Spinal cord (tissue), 10 donors: ENCODE measurements around the gene DLG2. TPM values are rescaled to one million over a fixed set of nuclear protein-coding genes. Genes with fewer than 3 reads are reported as not detected.

ENCODE experiments used
- DNase-seq, 6 donors: peaks; one replicate each; pipeline versions ENCODE4 v3.0.0 to v3.0.0-alpha.2; 2013 to 2015; ENCODE audit warnings: low spot score in 6 of 6, low read depth in 4 of 6
- H3K27ac ChIP-seq: one replicate; pipeline ENCODE4 v1.5.1; 2013; ENCODE audit warnings: low read depth, low read length, control low read depth
- H3K27me3 ChIP-seq: one replicate; pipeline ENCODE4 v1.6.1; 2013; ENCODE audit warnings: low read length; ENCODE audit not compliant: control insufficient read depth, insufficient read depth
- H3K36me3 ChIP-seq: one replicate; pipeline ENCODE4 v1.6.1; 2013; ENCODE audit warnings: low read length; ENCODE audit not compliant: control insufficient read depth, insufficient read depth
- H3K4me1 ChIP-seq: one replicate; pipeline ENCODE4 v1.6.1; 2013; ENCODE audit warnings: low read length; ENCODE audit not compliant: control insufficient read depth, insufficient read depth
- H3K4me3 ChIP-seq: one replicate; pipeline ENCODE4 v1.5.1; 2013; ENCODE audit warnings: low read depth, low read length, control low read depth
- H3K9me3 ChIP-seq: one replicate; pipeline ENCODE4 v1.6.1; 2013; ENCODE audit warnings: low read length; ENCODE audit not compliant: control insufficient read depth, insufficient read depth
- WGBS: methylation state at CpG from one replicate; pipeline ENCODE4 v1.1.5; 2013; ENCODE audit warnings: missing lambda C conversion rate; ENCODE audit not compliant: insufficient coverage; 5-methylcytosine and 5-hydroxymethylcytosine counted together
- polyA plus RNA-seq, 2 donors: library from polyadenylated mRNA; unstranded; fragments of 120-200 nt; gene quantifications; one replicate each; pipeline ENCODE4 v1.2.1, GENCODE V29; 2013; ENCODE audit not compliant: insufficient read length in 2 of 2
- total RNA-seq, 2 donors: library from RNA; depleted of rRNA in 1 of 2; stranded (reverse); fragments of 120-200 nt in 1 of 2; fragments of >200 nt in 1 of 2; gene quantifications; one replicate each; pipeline versions ENCODE4 v1.2.3 to v1.2.4, GENCODE V29; 2013 to 2014
- donor health status: healthy.

Gene DLG2
- total and polyA plus RNA-seq, 4 donors: 37.7 to 111 (median 49.0) TPM

GRCh38 chr11:84035645-84036044 lies 1591.5 kb downstream of the DLG2 start:
- WGBS: 92% methylated on average over 1 of the region's 2 CpGs
- H3K36me3 ChIP-seq: no peaks in the 10 kb centered on the region

DNA sequence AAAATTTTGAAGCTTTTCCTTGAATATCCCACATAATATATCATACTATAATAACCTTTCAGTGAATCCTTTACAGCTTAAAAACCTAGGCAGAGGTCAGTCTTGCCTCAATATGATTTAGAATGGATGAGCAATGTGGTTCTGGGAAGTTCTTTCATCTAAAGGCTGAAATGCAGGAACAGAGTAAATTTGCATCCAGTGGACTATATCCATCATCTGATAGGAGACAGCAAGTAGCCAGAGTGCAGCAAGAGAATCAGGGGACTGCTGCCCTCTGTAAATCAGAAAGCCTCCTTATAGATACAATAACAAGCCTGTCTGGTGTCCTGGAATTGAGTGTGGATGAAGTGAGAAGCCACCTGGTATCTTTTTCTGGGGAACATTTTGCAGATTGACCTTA lies 1592.7 kb downstream of the DLG2 start:
- H3K27ac ChIP-seq: no peak overlapping the region
- H3K27me3 ChIP-seq: no peaks in the 10 kb centered on the region

More at GRCh38 chr11:84035645-84036044, 1591.5 kb downstream of the DLG2 start:
- no peaks in the 10 kb centered on the region for H3K4me1 ChIP-seq
- H3K9me3 ChIP-seq: no peaks in the 10 kb centered on the region
- no peak overlapping the region for H3K4me3 ChIP-seq
- H3K27me3 ChIP-seq: no peaks in the 10 kb centered on the region
- no peak overlapping the region for H3K27ac ChIP-seq
- no peak for DNase-seq

DNA sequence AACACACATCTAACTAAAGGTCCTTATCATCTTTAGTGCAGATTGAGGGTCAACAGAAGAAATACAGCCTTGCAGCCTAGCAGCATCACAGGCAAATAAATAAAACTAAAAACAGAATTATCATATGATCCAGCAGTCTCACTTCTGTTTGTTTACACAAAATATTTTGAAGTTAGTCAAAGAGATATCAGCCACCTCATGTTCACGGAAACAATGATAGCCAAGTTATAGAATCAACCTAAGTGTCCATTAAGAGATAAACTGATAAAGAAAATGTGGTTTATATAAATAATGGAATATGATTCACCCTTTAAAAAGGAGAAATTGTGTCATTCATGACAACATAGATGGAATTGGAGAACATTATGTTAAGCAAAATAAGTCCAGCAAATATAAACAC lies 1602.9 kb downstream of the DLG2 start:
- WGBS: no CpG with 5 or more reads among the region's 1 CpG
- H3K27ac ChIP-seq: no peak overlapping the region

More for the DNA sequence above, 1592.7 kb downstream of the DLG2 start:
- Histone ChIP-seq H3K4me1 (no peaks in the 10 kb centered on the region), H3K36me3 (no peaks in the 10 kb centered on the region), H3K9me3 (no peaks in the 10 kb centered on the region), H3K4me3 (no peak overlapping the region)
- no peak for DNase-seq

DNA sequence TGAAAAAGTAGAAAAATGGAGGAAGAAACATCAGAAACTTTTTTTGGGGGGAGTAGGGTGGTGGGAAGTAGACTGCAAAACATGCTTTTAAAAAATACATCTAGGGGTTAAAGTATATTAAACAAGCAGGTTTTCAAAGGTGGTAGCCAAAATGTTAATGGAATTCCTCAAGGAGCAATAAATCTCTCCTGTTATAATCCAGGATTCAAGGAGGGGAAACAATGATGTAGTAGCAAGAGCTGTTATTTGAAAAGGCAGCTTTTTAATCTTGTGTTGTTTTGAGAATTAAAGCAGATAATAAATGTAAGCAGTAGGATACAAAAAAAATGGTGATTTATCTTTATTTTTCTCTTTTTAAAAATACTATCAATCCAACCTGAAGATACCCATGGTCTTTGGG lies 1604.4 kb downstream of the DLG2 start:
- peaks cover 5% of the 10 kb centered on the region for H3K4me1 ChIP-seq
- H3K4me3 ChIP-seq: no peak overlapping the region
- H3K36me3 ChIP-seq: no peaks in the 10 kb centered on the region
- H3K27ac ChIP-seq: peak overlapping the region; percentile 17
- H3K27me3 ChIP-seq: no peaks in the 10 kb centered on the region
- peak in 2 of 6 donors; percentile 13 to 16 for DNase-seq
- H3K9me3 ChIP-seq: no peaks in the 10 kb centered on the region

More for the DNA sequence above, 1602.9 kb downstream of the DLG2 start:
- Histone ChIP-seq H3K27me3 (no peaks in the 10 kb centered on the region), H3K4me1 (peaks cover 5% of the 10 kb centered on the region), H3K9me3 (no peaks in the 10 kb centered on the region), H3K4me3 (no peak overlapping the region), H3K36me3 (no peaks in the 10 kb centered on the region)
- DNase-seq: no peak

DNA sequence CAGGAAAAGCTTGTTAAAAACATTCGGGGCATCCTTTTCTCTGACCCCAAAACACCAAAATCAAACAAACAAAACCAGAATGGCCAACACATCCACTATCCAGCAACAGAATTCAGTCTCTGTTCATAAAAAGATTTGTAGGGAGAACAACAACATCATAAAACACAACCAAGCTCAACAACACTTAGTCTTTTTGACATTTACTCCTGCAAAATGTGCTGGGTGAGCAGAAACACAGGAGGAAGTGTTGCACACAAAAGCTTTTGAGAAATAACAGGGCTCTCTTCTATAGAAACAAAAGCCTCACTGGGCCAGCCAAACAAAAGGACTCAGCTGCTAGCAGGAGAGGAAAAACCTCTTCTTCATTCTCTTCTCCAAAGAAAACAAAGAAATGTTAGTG lies 1604.9 kb downstream of the DLG2 start:
- peaks cover 5% of the 10 kb centered on the region for H3K4me1 ChIP-seq
- no peaks in the 10 kb centered on the region for H3K27me3 ChIP-seq
- H3K4me3 ChIP-seq: no peak overlapping the region
- H3K27ac ChIP-seq: peak overlapping the region; percentile 17
- H3K36me3 ChIP-seq: no peaks in the 10 kb centered on the region
- no peaks in the 10 kb centered on the region for H3K9me3 ChIP-seq
- peak in 3 of 6 donors; percentile 20 to 72 (median 70) for DNase-seq
- WGBS: 14% methylated on average over 1 of the region's 1 CpG

DNA sequence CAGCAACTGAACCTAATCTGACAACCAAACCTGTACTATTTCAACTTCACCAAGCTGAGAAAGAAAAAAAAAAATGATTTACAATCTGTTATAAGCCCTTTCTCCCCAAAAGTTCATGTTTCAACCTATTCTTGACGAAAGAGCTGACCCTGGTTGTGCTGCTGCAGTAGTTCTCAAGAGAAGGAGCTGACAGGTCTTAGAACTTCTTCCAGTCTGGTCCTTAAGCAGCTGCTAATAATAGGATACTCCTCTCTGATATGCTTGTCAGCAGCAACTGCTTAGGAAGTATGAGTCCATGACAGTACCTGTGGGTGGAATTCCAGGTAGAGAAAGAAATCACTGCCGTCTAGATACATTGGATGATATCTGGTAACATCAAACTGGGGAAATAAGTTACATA lies 1605.9 kb downstream of the DLG2 start:
- Histone ChIP-seq H3K9me3 (no peaks in the 10 kb centered on the region), H3K36me3 (no peaks in the 10 kb centered on the region), H3K4me3 (no peak overlapping the region), H3K27me3 (no peaks in the 10 kb centered on the region), H3K4me1 (peaks cover 5% of the 10 kb centered on the region), H3K27ac (no peak overlapping the region)
- 100% methylated on average over 1 of the region's 2 CpGs for WGBS
- peak in 1 of 6 donors; percentile 6 for DNase-seq

DNA sequence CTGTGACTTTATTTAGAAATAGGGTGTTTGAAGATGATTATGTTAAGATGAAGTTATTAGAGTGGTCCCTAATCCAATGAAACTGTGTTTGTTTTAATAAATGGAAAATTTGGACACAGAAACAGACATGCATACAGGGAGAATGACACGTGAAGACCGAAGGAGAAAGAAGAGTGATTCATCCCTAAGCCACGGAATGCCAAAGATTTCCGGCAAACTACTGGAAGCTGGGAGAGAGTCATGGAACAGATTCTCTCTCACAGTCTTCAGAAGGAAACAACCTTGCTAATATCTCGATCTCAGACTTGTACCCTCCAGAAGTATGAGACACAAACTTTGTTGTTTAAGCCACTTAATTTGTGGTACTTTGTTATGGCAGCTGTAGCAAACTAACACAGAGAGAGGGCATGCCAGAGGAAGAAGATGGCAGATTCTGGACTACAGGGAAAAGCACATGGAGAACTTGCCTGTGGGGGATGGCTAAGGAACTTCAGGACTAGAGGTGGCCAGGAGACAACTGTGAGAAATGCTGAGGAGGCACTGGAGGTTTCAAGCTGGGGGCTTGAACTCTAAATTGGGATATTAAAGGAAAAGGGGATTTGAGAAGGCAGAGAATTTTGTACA lies 1607.5 kb downstream of the DLG2 start:
- no peak for DNase-seq
- H3K4me1 ChIP-seq: peaks cover 5% of the 10 kb centered on the region
- no peaks in the 10 kb centered on the region for H3K36me3 ChIP-seq
- H3K27ac ChIP-seq: no peak overlapping the region
- H3K27me3 ChIP-seq: no peaks in the 10 kb centered on the region
- H3K9me3 ChIP-seq: no peaks in the 10 kb centered on the region
- WGBS: 94% methylated on average over 3 of the region's 5 CpGs
- H3K4me3 ChIP-seq: no peak overlapping the region

- no peak overlapping the region for H3K27ac ChIP-seq
Observed at GRCh38 chr11:84014539-84014938, 1612.6 kb downstream of the DLG2 start.

DNA sequence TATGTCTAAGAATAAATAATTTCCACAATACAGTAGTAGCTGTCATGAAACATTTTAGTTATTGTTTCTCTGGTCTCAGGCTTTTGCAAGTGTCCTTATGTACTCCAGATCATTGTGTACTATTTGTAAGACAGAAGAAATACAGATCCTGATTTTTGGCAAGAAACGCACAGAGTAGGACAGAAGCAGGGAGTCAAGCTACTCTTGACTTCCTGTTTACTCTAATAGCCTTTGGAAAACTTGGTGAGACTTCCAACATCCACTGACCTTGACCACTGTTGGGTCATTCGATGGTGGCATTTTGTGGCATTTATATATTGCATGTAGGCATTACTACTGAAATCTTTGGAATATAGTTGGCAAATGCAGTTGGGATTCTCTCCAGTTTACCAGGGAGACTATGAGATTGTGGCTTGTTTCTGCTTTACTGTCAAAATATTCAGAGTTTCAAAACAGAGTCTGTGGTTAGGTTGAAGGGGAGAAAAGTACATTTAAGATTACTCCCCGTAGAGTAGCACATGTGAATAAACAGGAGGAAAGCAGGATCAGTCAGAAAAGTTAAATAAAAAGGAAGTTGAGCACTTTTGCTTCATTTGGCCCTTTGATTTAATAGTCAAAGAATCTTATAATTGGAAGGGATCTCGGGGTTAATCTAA lies 1614.8 kb downstream of the DLG2 start:
- H3K4me3 ChIP-seq: no peak overlapping the region
- H3K36me3 ChIP-seq: no peaks in the 10 kb centered on the region
- no peaks in the 10 kb centered on the region for H3K27me3 ChIP-seq
- no peaks in the 10 kb centered on the region for H3K4me1 ChIP-seq
- H3K9me3 ChIP-seq: no peaks in the 10 kb centered on the region
- no peak overlapping the region for H3K27ac ChIP-seq
- WGBS: 75% methylated on average over 1 of the region's 4 CpGs
- DNase-seq: peak in 1 of 6 donors; percentile 26

More at GRCh38 chr11:84014539-84014938, 1612.6 kb downstream of the DLG2 start:
- no peak for DNase-seq
- Histone ChIP-seq H3K27me3 (no peaks in the 10 kb centered on the region), H3K36me3 (no peaks in the 10 kb centered on the region), H3K4me1 (no peaks in the 10 kb centered on the region), H3K4me3 (no peak overlapping the region), H3K9me3 (no peaks in the 10 kb centered on the region)
- WGBS: no CpG with 5 or more reads among the region's 3 CpGs

- no peaks in the 10 kb centered on the region for H3K4me1 ChIP-seq
- DNase-seq: no peak
- no peak overlapping the region for H3K4me3 ChIP-seq
- no peaks in the 10 kb centered on the region for H3K27me3 ChIP-seq
- H3K27ac ChIP-seq: no peak overlapping the region
- H3K36me3 ChIP-seq: no peaks in the 10 kb centered on the region
- H3K9me3 ChIP-seq: peaks cover 17% of the 10 kb centered on the region
Observed at GRCh38 chr11:84003181-84003580, 1624.0 kb downstream of the DLG2 start.
